HG02852 (cell line): Measurements from ENCODE around the gene CEP85L.

Experiments used
- ATAC-seq: cut with Tn5 transposase; IDR thresholded peaks from one replicate; pipeline ENCODE4 v1.9.1; 2021; ENCODE audit warnings: mild to moderate bottlenecking, moderate library complexity; ENCODE audit not compliant: unreplicated experiment

The CEP85L gene

GRCh38 chr6:118580585-118581419, 70.6 kb downstream of the CEP85L start:
- ATAC-seq = no peak

- ATAC-seq = no peak
Observed at GRCh38 chr6:118579786-118580185, 71.6 kb downstream of the CEP85L start.

- no peak for ATAC-seq
Observed at GRCh38 chr6:118578617-118579016, 72.8 kb downstream of the CEP85L start.

- no peak for ATAC-seq
Observed at GRCh38 chr6:118577972-118578371, 73.4 kb downstream of the CEP85L start.

GRCh38 chr6:118574051-118574865, 77.1 kb downstream of the CEP85L start:
- no peak for ATAC-seq

GRCh38 chr6:118571121-118571520, 80.3 kb downstream of the CEP85L start:
- ATAC-seq = no peak

GRCh38 chr6:118569498-118569897, 81.9 kb downstream of the CEP85L start:
- no peak for ATAC-seq

GRCh38 chr6:118567974-118568373, 83.4 kb downstream of the CEP85L start:
- ATAC-seq = no peak

- ATAC-seq = peak; percentile 99
Observed at GRCh38 chr6:118565311-118565960, 86.0 kb downstream of the CEP85L start.

- ATAC-seq = no peak
Observed at GRCh38 chr6:118562959-118563358, 88.4 kb downstream of the CEP85L start.

- ATAC-seq = no peak
Observed at GRCh38 chr6:118562248-118562647, 89.1 kb downstream of the CEP85L start.

- ATAC-seq = no peak
Observed at GRCh38 chr6:118559659-118560058, 91.7 kb downstream of the CEP85L start.

- no peak for ATAC-seq
Observed at GRCh38 chr6:118558464-118559217, 92.8 kb downstream of the CEP85L start.

- ATAC-seq = no peak
Observed at GRCh38 chr6:118554698-118555097, 96.7 kb downstream of the CEP85L start.

GRCh38 chr6:118553132-118553531, 98.3 kb downstream of the CEP85L start:
- ATAC-seq = no peak

GRCh38 chr6:118551063-118552053, 100.0 kb downstream of the CEP85L start:
- ATAC-seq = peak; percentile 93

- no peak for ATAC-seq
Observed at GRCh38 chr6:118548613-118549012, 102.8 kb downstream of the CEP85L start.

GRCh38 chr6:118548136-118548535, 103.3 kb downstream of the CEP85L start, which contains the start of gene PLN:
PLN (plus strand) TSS chr6:118548296; CDS start chr6:118558922, 10,626 bp downstream.
- ATAC-seq = no peak

- ATAC-seq = no peak
Observed at GRCh38 chr6:118546880-118547218, 104.5 kb downstream of the CEP85L start.
